ENCODE measurements around the gene CD1C.
"Not testable (repeated sequence)": the region's sequence is repeated elsewhere in the genome, so short reads cannot be mapped to it uniquely, and the experiment has no call there.

Gene CD1C

GRCh38 chr1:158329300-158329699 lies 39.6 kb downstream of the CD1C start:
- FAIRE-seq: no peak

GRCh38 chr1:158329733-158330132 lies 40.0 kb downstream of the CD1C start:
- FAIRE-seq: no peak

DNA sequence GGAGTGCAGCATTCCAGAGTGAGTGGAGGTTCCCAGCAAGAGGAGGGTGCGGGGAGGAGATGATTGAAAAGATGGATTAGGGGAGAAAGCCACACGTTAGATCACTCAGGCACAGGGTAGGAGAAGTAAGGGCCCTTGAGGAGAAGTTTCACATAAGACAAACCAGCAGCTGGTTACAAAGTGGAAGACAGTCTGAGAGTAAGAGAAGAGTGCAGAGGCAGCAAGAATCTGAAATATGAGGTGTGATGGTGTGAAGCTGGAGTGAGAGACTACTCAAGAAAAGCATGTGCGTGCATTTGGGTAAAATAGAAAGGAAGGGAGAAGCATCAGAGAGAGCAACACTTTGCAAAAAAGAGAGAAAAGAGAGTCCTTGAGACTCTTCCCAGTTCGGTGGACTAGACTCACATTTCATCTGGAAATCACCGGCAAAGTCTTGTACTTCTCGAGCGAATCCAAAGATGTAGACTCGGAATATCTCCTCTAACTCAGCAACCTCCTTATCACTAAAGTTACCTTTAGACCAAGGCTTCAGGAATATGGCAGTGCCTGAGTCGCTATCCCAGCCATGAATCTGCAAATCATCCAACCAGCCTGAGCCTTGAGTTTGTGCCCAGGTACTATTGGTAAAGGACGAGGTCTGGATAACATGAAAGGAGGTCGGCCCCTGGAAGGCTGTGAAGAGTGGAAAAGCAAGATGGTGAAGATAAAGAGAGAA lies 40.8 kb downstream of the CD1C start:
- no peak for FAIRE-seq

DNA sequence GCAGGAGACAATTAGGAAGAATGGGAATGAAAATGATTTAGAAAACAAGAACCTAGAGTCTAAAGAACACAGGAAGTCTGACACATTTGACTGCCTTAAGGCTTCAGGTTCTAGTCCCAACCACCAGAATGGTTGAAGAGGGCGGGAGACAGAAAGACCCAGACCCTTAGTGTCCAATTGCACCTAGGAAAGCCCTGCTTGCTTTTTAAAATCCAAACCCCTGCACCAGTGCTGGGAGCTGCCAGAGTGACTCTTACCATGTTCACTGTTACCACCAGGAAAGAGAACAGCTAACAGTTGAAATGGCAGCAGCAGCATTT lies 41.3 kb downstream of the CD1C start:
- FAIRE-seq: no peak

- no peak for FAIRE-seq
Observed at GRCh38 chr1:158331481-158332150, 41.9 kb downstream of the CD1C start, which contains the start of gene CD1B. TSS of gene CD1B (minus strand) at chr1:158331531. CDS start at chr1:158331423, 108 bp downstream.

- no peak for FAIRE-seq
Observed at GRCh38 chr1:158333405-158334155, 43.9 kb downstream of the CD1C start.

GRCh38 chr1:158334526-158335212 lies 44.9 kb downstream of the CD1C start:
- no peak for FAIRE-seq

GRCh38 chr1:158335213-158335532 lies 45.5 kb downstream of the CD1C start:
- FAIRE-seq: no peak

- not testable (repeated sequence) for FAIRE-seq
Observed at GRCh38 chr1:158336413-158336812, 46.7 kb downstream of the CD1C start.
